Stomach smooth muscle (tissue), 2 donors: ENCODE measurements around the gene NFIL3.

ENCODE experiments used
- H3K27ac ChIP-seq: one replicate; pipeline ENCODE4 v1.7.0; 2013; ENCODE audit warnings: mild to moderate bottlenecking, low read length, inconsistent platforms
- H3K27me3 ChIP-seq, 2 donors: one replicate each; pipeline ENCODE4 v1.7.0; 2013; ENCODE audit warnings: low read length in 2 of 2; ENCODE audit not compliant: insufficient read depth in 2 of 2, control insufficient read depth in 1 of 2
- H3K36me3 ChIP-seq, 2 donors: one replicate each; pipeline ENCODE4 v1.7.0; 2013; ENCODE audit warnings: low read length in 2 of 2; ENCODE audit not compliant: control insufficient read depth in 2 of 2, insufficient read depth in 2 of 2
- H3K4me1 ChIP-seq: one replicate; pipeline ENCODE4 v1.7.0; 2013; ENCODE audit warnings: low read length; ENCODE audit not compliant: control insufficient read depth, insufficient read depth
- H3K4me3 ChIP-seq, 2 donors: one replicate each; pipeline ENCODE4 v1.7.0; 2013; ENCODE audit warnings: low read length in 2 of 2
- H3K9ac ChIP-seq, 2 donors: one replicate each; pipeline ENCODE4 v1.7.0; 2013; ENCODE audit warnings: low read length in 2 of 2, mild to moderate bottlenecking in 1 of 2
- H3K9me3 ChIP-seq, 2 donors: one replicate each; pipeline ENCODE4 v1.7.0; 2013; ENCODE audit warnings: low read length in 2 of 2; ENCODE audit not compliant: control insufficient read depth in 2 of 2
- donor health status: healthy.
- donor health status: Pancreatic carcinoma.

The NFIL3 gene

DNA sequence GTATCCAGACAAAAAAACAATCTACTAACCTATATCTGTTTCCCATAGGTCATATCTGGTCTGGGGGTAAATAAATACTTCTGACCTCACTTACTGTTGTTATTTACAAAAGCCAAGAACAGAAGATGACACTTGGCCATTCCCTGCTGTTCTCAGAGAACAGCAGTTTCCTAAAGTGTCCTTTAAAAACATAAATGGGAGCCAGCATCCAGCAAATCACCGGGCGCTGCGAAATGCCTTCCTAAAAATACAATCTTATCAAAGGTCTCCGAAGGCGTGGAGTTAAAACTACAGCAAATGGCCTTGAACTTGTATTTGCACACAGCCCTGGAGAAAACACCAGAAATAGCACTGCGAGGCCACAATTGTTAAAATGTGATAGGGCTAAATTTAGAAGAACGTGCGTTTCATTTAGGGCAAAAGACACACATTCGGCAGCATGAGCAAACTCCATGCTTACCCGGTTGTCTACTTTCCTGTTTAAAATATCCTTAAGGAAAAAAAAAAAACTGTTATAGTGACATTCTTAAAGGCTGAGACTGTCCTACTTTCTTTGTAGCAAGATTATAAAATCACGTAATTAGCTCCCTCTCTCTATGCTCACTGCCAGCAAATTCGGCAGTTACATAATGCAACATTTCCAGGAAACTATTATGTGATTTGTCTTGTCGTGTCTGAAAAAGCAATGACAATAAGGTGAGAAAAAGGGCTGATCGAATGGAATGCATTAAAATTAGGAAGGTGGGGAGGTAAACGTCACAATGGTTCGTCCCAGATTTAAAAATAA lies 1.5 kb downstream of the NFIL3 start:
- H3K4me3 ChIP-seq = peak overlapping the region; percentile 67 to 95
- peaks cover 24% of the 10 kb centered on the region for H3K4me1 ChIP-seq
- no peaks in the 10 kb centered on the region for H3K36me3 ChIP-seq
- H3K9ac ChIP-seq = peak overlapping the region; percentile 89 to 99
- H3K27ac ChIP-seq = peak overlapping the region; percentile 93
- no peaks in the 10 kb centered on the region for H3K9me3 ChIP-seq
- no peaks in the 10 kb centered on the region for H3K27me3 ChIP-seq

DNA sequence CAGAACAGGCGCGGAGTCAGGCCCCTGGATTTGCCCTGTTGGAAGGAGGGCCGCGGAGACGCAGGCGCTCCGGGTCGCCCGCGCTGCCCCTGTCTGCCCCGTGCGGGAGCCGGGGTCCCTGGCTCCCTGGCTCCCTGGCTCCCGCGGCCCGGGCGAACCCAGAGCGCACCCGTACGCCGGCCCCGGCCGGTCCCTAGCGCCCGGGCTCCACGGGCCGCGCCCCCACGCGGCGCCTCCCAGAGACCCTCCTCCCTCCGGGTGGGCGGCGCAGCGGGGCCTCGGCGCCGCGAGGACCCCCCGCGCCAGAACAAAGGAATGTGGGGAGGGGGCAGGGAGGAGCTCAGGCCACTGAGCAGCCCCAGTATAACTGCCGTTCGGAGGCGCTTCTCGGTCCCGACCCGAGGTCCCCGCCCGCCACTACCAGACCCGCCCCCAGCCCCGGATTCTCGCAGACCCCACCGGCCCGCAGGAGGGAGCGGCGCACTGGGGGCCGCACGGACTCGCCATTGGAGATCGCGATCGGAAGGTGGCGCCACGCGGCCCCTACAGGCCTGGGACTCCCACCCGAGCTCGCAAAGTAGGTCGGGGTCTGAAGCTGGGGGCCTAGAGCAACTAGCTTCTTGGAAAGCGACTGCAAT lies 2.4 kb downstream of the NFIL3 start:
- peak overlapping the region; percentile 89 to 99 for H3K9ac ChIP-seq
- no peaks in the 10 kb centered on the region for H3K9me3 ChIP-seq
- H3K4me1 ChIP-seq = peaks cover 24% of the 10 kb centered on the region
- peak overlapping the region; percentile 67 to 95 for H3K4me3 ChIP-seq
- H3K27ac ChIP-seq = peak overlapping the region; percentile 93
- H3K36me3 ChIP-seq = no peaks in the 10 kb centered on the region
- no peaks in the 10 kb centered on the region for H3K27me3 ChIP-seq

DNA sequence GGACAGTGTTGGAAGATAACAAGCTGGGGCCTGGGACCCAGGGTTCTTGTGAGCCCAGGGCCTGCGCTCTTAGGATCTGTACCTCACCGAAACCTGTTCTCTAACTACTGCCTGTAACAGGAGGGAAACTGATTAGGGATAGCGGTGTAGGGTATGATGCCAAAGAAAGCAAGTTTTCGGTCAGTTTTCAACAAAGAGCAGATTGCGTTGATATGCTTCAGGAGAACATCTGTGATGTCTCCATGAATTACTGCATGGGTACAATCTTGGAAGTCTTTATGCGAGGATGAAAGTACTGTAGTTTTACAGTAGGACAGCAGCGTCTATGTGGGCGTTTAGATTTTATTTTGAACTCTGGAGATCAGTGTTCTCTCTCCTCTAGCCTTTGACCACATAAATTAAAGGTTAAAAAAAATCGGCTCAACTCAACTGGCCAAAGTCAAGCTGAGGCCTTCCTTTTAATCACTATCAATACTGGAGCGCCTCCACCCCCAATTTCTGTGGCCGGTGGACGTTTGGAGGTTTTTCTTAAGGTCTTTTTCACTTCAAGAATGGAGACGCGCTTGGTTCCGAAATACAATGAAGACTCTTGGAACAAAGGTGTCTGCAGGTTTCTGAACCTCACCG lies 3.0 kb downstream of the NFIL3 start:
- peaks cover 24% of the 10 kb centered on the region for H3K4me1 ChIP-seq

GRCh38 chr9:91419222-91420191 lies 4.1 kb downstream of the NFIL3 start:
- Histone ChIP-seq H3K27ac (no peak overlapping the region), H3K36me3 (no peaks in the 10 kb centered on the region), H3K27me3 (no peaks in the 10 kb centered on the region), H3K9ac (no peak overlapping the region), H3K9me3 (no peaks in the 10 kb centered on the region), H3K4me3 (no peak overlapping the region), H3K4me1 (peaks cover 19% of the 10 kb centered on the region)

More for the DNA sequence above, 3.0 kb downstream of the NFIL3 start:
- H3K4me3 ChIP-seq = peak overlapping the region; percentile 67 to 95
- H3K27me3 ChIP-seq = no peaks in the 10 kb centered on the region
- no peak overlapping the region for H3K27ac ChIP-seq
- H3K9me3 ChIP-seq = no peaks in the 10 kb centered on the region
- no peaks in the 10 kb centered on the region for H3K36me3 ChIP-seq
- H3K9ac ChIP-seq = peak overlapping the region; percentile 47 to 99

DNA sequence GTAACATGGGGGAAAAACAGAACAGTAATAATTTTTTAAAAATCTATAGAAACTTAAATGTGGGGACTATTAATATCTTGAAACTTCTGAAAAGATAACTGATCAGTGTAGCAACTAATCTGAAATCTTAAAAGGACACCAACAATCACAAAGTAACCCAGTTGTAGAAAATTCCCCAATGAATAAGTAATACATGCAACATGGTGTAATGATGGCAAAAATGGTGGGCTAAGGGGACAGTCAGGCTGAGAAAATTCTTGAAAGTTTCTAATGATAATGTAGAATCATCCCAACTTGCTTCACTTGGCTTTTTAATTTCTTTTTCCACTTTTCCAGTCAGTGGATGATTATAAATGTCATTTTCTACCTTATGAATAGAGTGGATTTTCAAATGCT lies 5.4 kb downstream of the NFIL3 start:
- no peaks in the 10 kb centered on the region for H3K27me3 ChIP-seq
- H3K4me1 ChIP-seq = peaks cover 16% of the 10 kb centered on the region
- no peak overlapping the region for H3K27ac ChIP-seq

GRCh38 chr9:91417602-91418214 lies 5.9 kb downstream of the NFIL3 start:
- no peak overlapping the region for H3K27ac ChIP-seq
- H3K36me3 ChIP-seq = no peaks in the 10 kb centered on the region
- no peak overlapping the region for H3K9ac ChIP-seq
- H3K4me1 ChIP-seq = peaks cover 16% of the 10 kb centered on the region
- H3K9me3 ChIP-seq = no peaks in the 10 kb centered on the region
- H3K27me3 ChIP-seq = no peaks in the 10 kb centered on the region
- no peak overlapping the region for H3K4me3 ChIP-seq

More for the DNA sequence above, 5.4 kb downstream of the NFIL3 start:
- Histone ChIP-seq H3K4me3 (no peak overlapping the region), H3K9ac (no peak overlapping the region), H3K36me3 (no peaks in the 10 kb centered on the region), H3K9me3 (no peaks in the 10 kb centered on the region)

DNA sequence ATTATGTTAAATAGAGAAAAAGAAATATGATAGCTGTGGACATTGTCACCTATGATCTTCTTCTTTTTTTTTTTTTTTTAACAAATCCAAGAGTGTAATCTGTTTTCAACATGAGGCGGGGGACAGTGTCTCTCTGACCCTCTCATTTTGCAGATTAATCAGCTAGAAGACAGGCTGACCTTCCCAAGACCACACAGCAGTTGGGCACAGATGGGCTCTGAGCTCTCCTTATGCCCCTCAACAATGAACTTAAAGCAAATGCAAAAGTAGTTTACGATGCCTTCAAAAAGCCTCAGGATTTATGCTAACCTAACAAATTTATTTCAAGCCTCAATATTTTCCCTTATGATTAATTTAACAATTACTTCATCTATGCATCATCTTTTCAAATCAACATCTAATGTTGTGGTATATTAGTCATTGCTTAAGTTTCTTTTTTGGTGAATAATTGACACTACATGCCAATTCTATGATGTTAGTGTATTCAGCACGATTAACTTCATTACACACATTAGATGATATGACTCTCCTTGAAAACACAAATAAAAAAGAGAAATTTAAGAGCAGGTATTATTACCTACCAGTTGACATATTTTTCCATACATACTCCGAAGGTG lies 7.4 kb downstream of the NFIL3 start:
- no peaks in the 10 kb centered on the region for H3K27me3 ChIP-seq
- H3K4me3 ChIP-seq = no peak overlapping the region
- peaks cover 10% of the 10 kb centered on the region for H3K4me1 ChIP-seq
- H3K27ac ChIP-seq = no peak overlapping the region
- H3K9me3 ChIP-seq = no peaks in the 10 kb centered on the region
- no peaks in the 10 kb centered on the region for H3K36me3 ChIP-seq
- no peak overlapping the region for H3K9ac ChIP-seq

DNA sequence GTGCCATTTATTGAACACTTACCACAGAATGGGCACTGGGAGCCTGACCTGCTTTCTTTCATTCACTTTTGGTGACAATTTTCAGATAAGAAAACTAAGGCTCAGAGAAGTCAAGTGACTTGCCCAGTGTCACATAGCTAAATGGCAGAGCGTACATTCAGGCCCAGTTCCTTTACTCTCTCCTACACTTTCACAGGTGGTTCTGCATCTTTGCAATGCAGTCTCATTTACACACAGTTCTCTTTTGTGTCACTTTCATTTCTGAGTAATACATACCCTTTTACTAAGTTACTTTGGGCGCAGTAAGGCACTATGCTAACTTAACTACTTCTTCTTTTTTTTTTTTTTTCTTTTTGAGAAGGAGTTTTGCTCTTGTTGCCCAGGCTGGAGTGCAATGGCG lies 8.3 kb downstream of the NFIL3 start:
- H3K9ac ChIP-seq = no peak overlapping the region
- H3K9me3 ChIP-seq = no peaks in the 10 kb centered on the region
- H3K27ac ChIP-seq = no peak overlapping the region
- no peaks in the 10 kb centered on the region for H3K27me3 ChIP-seq
- H3K4me1 ChIP-seq = peaks cover 1% of the 10 kb centered on the region
- peaks cover 3 to 4% of the 10 kb centered on the region in 2 donors for H3K36me3 ChIP-seq
- H3K4me3 ChIP-seq = no peak overlapping the region

DNA sequence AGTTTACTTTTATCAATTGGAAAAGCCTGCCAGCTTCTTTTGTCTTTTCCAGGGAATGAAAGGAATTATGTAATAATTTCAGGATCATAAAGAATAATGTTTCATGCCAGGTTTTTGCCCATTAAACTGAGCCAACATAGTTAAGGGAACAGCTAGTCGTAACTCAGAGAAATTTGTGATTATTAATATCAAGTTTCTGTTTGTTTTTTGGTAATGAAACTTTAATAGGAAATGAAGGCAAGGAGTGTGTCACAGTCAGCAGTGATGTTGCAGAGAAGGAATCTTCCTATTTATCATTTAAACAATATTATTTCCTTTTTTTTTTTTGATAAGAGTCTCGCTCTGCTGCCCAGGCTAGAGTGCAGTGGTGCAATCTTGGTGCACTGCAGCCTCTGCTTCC lies 10.7 kb downstream of the NFIL3 start:
- Histone ChIP-seq H3K4me3 (no peak overlapping the region), H3K9me3 (no peaks in the 10 kb centered on the region), H3K4me1 (no peaks in the 10 kb centered on the region), H3K36me3 (peaks cover 12 to 19% of the 10 kb centered on the region in 2 donors), H3K9ac (no peak overlapping the region), H3K27ac (no peak overlapping the region), H3K27me3 (no peaks in the 10 kb centered on the region)
